GM12891 (cell line): ENCODE measurements around the gene ZNF385A.

Experiments used
- DNase-seq: peaks from one replicate; pipeline ENCODE4 v3.0.0; 2011; ENCODE audit warnings: low spot score; ENCODE audit not compliant: insufficient read length
- FAIRE-seq: peaks from 2 replicates; lab custom pipeline; 2011; peaks lifted over from hg19 to GRCh38; lab: Jason Lieb, UNC
- PAX5 ChIP-seq: IDR thresholded peaks from 2 replicates; pipeline ENCODE4 v1.6.1; 2011; ENCODE audit warnings: low read length, moderate library complexity, mild to moderate bottlenecking; ENCODE audit not compliant: insufficient read depth, severe bottlenecking
- POLR2A ChIP-seq: IDR thresholded peaks from 2 replicates; pipeline ENCODE4 v1.6.1; 2011; ENCODE audit warnings: low read depth, low read length, control low read depth
- POLR2AphosphoS5 ChIP-seq: IDR thresholded peaks from 2 replicates; pipeline ENCODE4 v1.6.1; 2011; ENCODE audit warnings: low read depth, low read length, control low read depth
- POU2F2 ChIP-seq: IDR thresholded peaks from 2 replicates; pipeline ENCODE4 v1.6.1; 2011; ENCODE audit warnings: low read depth, mild to moderate bottlenecking, control low read depth, low read length, moderate library complexity
- SPI1 ChIP-seq: IDR thresholded peaks from 2 replicates; pipeline ENCODE4 v1.6.1; 2011; ENCODE audit warnings: low read depth, low read length, control low read depth
- TAF1 ChIP-seq: IDR thresholded peaks from 2 replicates; pipeline ENCODE4 v1.6.1; 2011; ENCODE audit warnings: low read depth, low read length, control low read depth

The ZNF385A gene

GRCh38 chr12:54374562-54375258 is 9.8 kb downstream of the ZNF385A start:
- TF ChIP-seq POLR2A (no peak), PAX5 (no peak), POU2F2 (no peak), POLR2AphosphoS5 (no peak), TAF1 (no peak), SPI1 (no peak)
- no peak for DNase-seq
- no peak for FAIRE-seq

DNA sequence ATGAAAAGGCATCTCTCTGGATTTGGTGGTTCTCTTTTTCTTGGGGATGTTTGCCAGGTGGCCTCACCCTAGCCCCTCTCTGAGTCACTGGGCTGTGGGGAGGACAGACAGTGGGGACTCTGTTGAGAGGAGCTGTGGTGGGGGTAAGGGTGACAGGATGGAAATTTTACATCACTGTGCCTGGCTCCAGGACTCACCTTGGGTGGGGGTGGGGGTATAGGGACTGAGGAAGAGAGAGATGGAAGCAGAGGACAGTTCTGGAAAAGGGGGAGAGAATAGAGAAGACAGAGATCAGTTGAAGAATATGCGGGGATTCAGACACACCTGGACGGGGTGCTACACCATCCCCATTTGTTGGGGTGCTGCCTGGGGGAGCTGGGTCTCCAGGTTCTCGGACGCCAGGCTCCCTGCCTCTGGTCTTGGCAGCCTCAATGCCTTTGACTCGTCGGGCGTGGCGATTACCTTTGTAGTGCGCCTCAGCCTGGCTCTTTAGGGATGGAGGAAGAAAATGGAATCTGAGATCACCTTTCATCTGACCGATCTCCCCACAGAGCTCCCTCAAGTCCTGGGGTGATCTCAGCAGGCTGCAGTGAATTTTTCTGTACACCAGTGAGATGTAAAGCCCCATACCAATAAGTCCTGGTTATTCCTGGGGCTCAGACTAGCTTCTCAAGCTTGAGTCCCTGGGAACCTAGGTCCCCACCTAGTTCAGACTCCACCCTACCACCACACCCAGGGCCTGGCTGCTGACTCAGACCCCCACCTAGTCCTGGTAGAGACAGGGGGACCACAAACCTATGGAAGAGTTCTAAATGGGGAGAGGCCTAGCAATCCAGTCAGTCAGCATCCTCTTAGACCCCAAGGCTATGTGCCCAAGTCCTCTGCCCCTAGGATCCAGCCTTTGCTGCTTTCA is 10.6 kb downstream of the ZNF385A start:
- DNase-seq (no peak), FAIRE-seq (no peak)
- TF ChIP-seq POLR2AphosphoS5: no peak
- TF ChIP-seq PAX5: no peak
- no peak for TF ChIP-seq POU2F2
- no peak for TF ChIP-seq POLR2A
- TF ChIP-seq TAF1: no peak
- TF ChIP-seq SPI1: no peak

DNA sequence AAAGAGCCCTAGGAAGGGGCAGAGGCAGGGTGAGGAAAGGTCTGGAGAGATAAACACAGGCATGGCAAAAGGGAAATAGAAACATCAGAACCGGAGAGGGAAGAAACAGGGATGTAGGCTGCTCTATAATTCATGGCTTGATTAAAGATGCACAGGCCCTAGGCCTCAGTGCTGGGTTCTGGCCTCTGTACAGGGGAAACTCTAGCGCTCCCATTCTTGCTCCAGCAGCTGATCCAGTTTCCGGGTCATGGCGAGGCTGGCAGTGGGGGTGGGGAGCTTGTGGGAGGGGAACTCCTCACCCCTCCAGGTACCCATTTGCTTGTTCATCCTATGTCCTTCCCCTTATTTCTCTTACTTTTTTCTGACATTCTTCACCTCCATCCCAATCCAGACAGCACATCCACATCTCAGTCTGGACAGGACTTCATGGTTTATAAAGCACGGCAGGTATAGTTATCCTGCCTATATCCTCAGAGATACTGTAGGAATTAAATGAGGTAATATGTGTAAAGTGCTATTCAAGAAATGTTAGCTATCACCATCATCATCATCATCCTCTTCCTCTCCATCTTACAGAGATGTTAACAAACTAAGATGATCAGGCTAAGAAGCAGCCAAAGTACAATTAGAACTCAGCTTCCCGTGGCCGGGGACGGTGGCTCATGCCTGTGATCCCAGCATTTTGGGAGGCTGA is 12.3 kb downstream of the ZNF385A start:
- TF ChIP-seq POU2F2: no peak
- TF ChIP-seq TAF1: no peak
- TF ChIP-seq POLR2AphosphoS5: no peak
- TF ChIP-seq SPI1: no peak
- no peak for TF ChIP-seq PAX5
- TF ChIP-seq POLR2A: no peak
- DNase-seq (no peak), FAIRE-seq (no peak)

DNA sequence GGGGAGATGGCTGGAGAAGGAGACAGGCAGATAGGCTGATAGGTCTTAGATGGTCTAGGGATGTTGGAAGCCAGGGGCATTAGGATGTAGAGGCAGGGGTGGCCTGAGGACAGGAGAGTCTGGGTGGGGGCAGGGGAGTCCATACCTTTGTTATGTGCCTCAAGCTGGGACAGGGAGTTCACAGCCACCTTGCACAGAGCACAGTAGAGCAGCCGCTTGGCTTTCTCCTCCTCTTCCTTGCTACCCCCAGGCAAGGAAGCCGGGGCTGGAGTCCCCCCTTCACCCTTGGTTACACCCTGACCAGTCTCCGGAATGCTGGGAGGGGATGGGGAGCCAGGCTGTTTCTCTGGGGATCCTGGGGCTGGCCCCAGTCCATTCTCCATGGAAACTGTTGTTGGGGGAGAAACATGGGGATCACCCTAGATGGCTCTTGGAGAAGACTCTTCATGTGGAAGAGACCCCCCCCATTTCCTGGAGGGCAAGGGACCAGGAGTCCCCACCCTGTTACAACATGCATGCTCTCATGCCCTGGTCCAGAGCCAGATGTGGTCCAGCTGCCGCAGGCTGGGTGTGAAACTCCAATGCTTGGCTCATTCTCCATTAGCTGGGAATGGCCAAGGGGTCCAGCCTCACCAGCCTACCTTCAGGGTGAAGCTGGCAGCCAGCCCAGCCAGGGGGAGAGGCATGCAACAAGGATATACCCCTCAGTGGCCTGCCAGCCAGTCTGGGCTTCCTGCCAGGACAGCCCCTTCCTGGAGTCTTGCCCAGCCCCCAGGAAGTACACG is 13.0 kb downstream of the ZNF385A start:
- TF ChIP-seq POLR2A (no peak), POU2F2 (no peak), SPI1 (no peak), TAF1 (no peak), PAX5 (no peak), POLR2AphosphoS5 (no peak)
- DNase-seq: no peak
- FAIRE-seq: no peak

DNA sequence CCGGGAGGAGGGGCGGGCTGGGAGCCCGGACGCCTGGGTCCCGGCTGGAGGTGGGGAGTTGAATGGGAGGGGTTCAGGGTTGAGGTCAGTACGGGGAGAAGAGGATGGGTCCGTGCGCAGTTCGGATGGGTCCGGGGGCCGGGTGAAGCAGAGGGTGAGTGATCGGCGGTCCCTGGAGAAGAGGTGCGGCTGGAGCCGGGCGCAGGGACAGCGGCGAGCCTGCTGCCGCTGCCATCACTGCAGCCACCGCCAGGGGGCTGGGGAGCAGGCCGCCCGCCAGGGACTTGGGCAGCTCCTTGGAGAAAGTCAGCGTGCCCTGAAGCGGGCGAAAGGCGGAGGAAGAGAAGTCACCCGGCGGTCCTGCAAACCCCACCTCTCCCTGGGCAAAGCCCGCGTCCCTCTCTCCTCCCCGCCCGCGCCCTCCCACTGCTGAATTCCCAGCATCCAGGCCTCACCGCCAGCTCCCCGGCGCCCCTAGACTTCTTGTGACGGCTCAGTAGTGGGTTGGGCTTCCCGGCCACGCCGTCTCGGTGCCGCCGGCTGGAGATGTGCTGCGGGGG is 14.3 kb downstream of the ZNF385A start:
- TF ChIP-seq POU2F2: no peak
- no peak for TF ChIP-seq PAX5
- no peak for TF ChIP-seq POLR2A
- no peak for TF ChIP-seq SPI1
- TF ChIP-seq POLR2AphosphoS5: no peak
- DNase-seq (no peak), FAIRE-seq (peak; percentile 38)

GRCh38 chr12:54369597-54370131 is 14.9 kb downstream of the ZNF385A start:
- no peak for TF ChIP-seq SPI1
- TF ChIP-seq POLR2AphosphoS5: no peak
- no peak for TF ChIP-seq TAF1
- no peak for TF ChIP-seq POLR2A
- no peak for TF ChIP-seq POU2F2
- TF ChIP-seq PAX5: no peak
- DNase-seq (no peak), FAIRE-seq (no peak)

DNA sequence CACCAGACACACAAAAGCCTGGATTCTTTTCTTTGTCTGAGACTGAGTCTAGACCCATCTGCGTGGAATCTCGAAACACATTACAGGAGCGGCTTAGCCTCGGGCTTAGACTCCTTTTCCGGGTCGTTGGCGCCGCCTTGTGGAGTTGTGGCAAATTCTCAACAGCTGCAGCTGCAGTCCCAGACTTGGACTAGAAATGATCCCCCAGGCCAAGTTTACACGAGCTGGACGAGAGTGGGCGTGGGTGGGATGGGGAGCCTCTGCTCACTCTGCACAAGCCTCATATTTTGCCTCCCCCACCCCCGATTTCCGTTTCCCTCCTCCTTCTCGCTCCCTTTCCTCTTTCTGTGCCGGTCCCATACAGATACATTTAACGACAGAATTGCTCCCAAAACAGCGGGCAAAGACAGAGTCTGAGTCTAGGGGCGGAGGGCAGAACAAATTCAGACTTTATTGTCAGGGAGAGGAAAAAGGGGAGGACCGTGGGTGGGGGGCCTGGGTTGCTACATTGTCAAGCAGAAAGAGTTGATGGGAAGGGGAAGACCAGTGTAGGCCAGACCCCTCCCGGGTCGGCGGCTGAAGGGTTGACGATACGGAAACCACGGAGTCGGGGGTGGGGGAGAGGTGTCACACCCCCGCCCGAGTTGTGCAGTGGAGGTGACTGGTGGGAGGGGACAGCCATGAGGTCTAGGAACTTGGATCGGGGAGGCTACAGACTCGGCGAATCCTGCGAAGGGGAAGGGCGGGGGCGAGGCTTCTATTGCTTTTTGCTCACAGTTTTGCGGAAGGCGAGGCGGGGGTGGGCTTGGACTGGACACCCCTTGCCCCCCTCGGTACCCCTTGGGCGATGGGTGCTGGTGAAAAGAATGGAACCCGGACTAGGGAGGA is 15.6 kb downstream of the ZNF385A start:
- peak; percentile 80 for FAIRE-seq
- TF ChIP-seq POU2F2 (peak; percentile 62; the same call in 1 of the 2 replicates), SPI1 (no peak), TAF1 (peak; percentile 40; the same call in 1 of the 2 replicates), POLR2A (peak; percentile 62), POLR2AphosphoS5 (no peak)
- no peak for DNase-seq
